Endothelial cell of umbilical vein (primary cell): ENCODE measurements around the gene SLC37A1. TPM values are rescaled to one million over a fixed set of nuclear protein-coding genes. Genes with fewer than 3 reads are reported as not detected.

Experiments
- BruUV-seq: library from RNA; stranded (reverse); fragments of 400-500 nt; replicated peaks from 2 replicates; lab custom pipeline; 2021; lab: Mats Ljungman, UMichigan
- CTCF ChIA-PET: fragments of 300-600, 350-600 bp; sonication (Branson Sonifier 250); formaldehyde crosslinking; loops from one replicate; lab custom pipeline; 2021; ENCODE audit warnings: antibody characterized with exemption, inconsistent platforms; lab: Charles Lee
- POLR2A ChIA-PET: fragments of 300-600, 350-600 bp; sonication (Branson Sonifier 250); formaldehyde crosslinking; loops from one replicate; lab custom pipeline; 2021; ENCODE audit warnings: antibody characterized with exemption, inconsistent platforms; lab: Charles Lee
- DNase-seq: peaks from one replicate; pipeline ENCODE4 v3.0.0-alpha.2; 2011; ENCODE audit warnings: low read depth, low spot score
- FAIRE-seq: peaks from 2 replicates; lab custom pipeline; 2011; peaks lifted over from hg19 to GRCh38; lab: Jason Lieb, UNC
- H2AFZ ChIP-seq: 2 replicates; pipeline ENCODE4 v1.6.0; 2012; ENCODE audit warnings: low read depth, low read length, control low read depth, inconsistent platforms
- H3K27ac ChIP-seq: 2 replicates; pipeline ENCODE4 v1.5.1; 2011; ENCODE audit warnings: low read depth, mild to moderate bottlenecking, control low read depth, low read length, moderate library complexity; ENCODE audit not compliant: insufficient read depth
- H3K27me3 ChIP-seq, 2 experiments: 2 replicates each; pipeline versions ENCODE4 v1.6.0 to v1.6.1; 2011; ENCODE audit warnings: low read length in 2 of 2, mixed read lengths in 1 of 2; ENCODE audit not compliant: control insufficient read depth in 2 of 2, insufficient read depth in 2 of 2
- H3K36me3 ChIP-seq, 2 experiments: 2 replicates in 1 of 2; 3 replicates in 1 of 2; pipeline ENCODE4 v1.5.1; 2011; ENCODE audit warnings: low read length in 2 of 2, mild to moderate bottlenecking in 1 of 2, moderate library complexity in 1 of 2; ENCODE audit not compliant: control insufficient read depth in 2 of 2, insufficient read depth in 2 of 2; ENCODE audit errors: extremely low read depth in 1 of 2
- H3K4me1 ChIP-seq: 3 replicates; pipeline ENCODE4 v1.5.1; 2011; ENCODE audit warnings: mild to moderate bottlenecking, low read length; ENCODE audit not compliant: control insufficient read depth, insufficient read depth; ENCODE audit errors: extremely low read depth
- H3K4me2 ChIP-seq: 2 replicates; pipeline ENCODE4 v1.6.1; 2011; ENCODE audit warnings: low read length, control low read depth, mixed read lengths; ENCODE audit not compliant: insufficient read depth
- H3K4me3 ChIP-seq, 3 experiments: fragments of 200-600 bp in 1 of 3; sonication (generic), shearing (Covaris generic) in 1 of 3; replicated peaks in 1 of 3; 2 replicates each; pipeline ENCODE4 v1.5.1; 2011 to 2016; ENCODE audit warnings: control low read depth in 3 of 3, low read length in 3 of 3, mild to moderate bottlenecking in 2 of 3, inconsistent platforms in 1 of 3, low read depth in 1 of 3, moderate library complexity in 1 of 3; ENCODE audit not compliant: insufficient read depth in 1 of 3
- H3K79me2 ChIP-seq: 2 replicates; pipeline ENCODE4 v1.6.0; 2012; ENCODE audit warnings: low read length, inconsistent platforms; ENCODE audit not compliant: control insufficient read depth, insufficient read depth
- H3K9ac ChIP-seq: replicated peaks from 2 replicates; pipeline ENCODE3; 2011; ENCODE audit warnings: low read length, control low read depth; ENCODE audit not compliant: insufficient read depth; ENCODE audit errors: extremely low read depth
- H3K9me1 ChIP-seq: replicated peaks from 3 replicates; pipeline ENCODE4 v1.6.0; 2011; ENCODE audit warnings: mild to moderate bottlenecking, low read length; ENCODE audit not compliant: control insufficient read depth, insufficient read depth; ENCODE audit errors: extremely low read depth
- H3K9me3 ChIP-seq: replicated peaks from 2 replicates; pipeline ENCODE4 v1.5.1; 2012; ENCODE audit warnings: low read length, inconsistent platforms; ENCODE audit not compliant: control insufficient read depth, insufficient read depth
- H4K20me1 ChIP-seq: replicated peaks from 2 replicates; pipeline ENCODE3; 2011; ENCODE audit warnings: mild to moderate bottlenecking, low read length; ENCODE audit not compliant: control insufficient read depth, insufficient read depth; ENCODE audit errors: extremely low read depth
- CTCF ChIP-seq, 2 donors: IDR thresholded peaks; 1 replicate in 1 of 2; 2 replicates in 1 of 2; pipeline ENCODE4 v1.5.1; 2011; ENCODE audit warnings: low read length in 2 of 2, mild to moderate bottlenecking in 2 of 2, moderate library complexity in 2 of 2, control low read depth in 1 of 2, inconsistent platforms in 1 of 2, low read depth in 1 of 2; ENCODE audit not compliant: insufficient read depth in 1 of 2; ENCODE audit errors: extremely low read depth in 1 of 2
- EZH2 ChIP-seq: IDR thresholded peaks from 2 replicates; pipeline ENCODE4 v1.6.1; 2012; ENCODE audit warnings: borderline replicate concordance, low read depth, mild to moderate bottlenecking, moderate library complexity, low read length, inconsistent platforms; ENCODE audit not compliant: severe bottlenecking
- FOS ChIP-seq: IDR thresholded peaks from 2 replicates; pipeline ENCODE4 v1.6.1; 2011; ENCODE audit warnings: mild to moderate bottlenecking, low read length, moderate library complexity, borderline replicate concordance; ENCODE audit not compliant: insufficient read depth
- GATA2 ChIP-seq: IDR thresholded peaks from 2 replicates; pipeline ENCODE4 v1.7.0; 2011; ENCODE audit warnings: low read depth, mild to moderate bottlenecking, moderate library complexity, mixed read lengths, low read length; ENCODE audit not compliant: insufficient read length, insufficient read depth
- JUN ChIP-seq: IDR thresholded peaks from 2 replicates; pipeline ENCODE4 v1.6.1; 2011; ENCODE audit warnings: borderline replicate concordance, low read depth; ENCODE audit not compliant: insufficient read length, insufficient read depth
- MYC ChIP-seq: IDR thresholded peaks from one replicate; pipeline ENCODE4 v1.6.1; 2011; ENCODE audit warnings: mild to moderate bottlenecking, low read depth, low read length
- POLR2A ChIP-seq: IDR thresholded peaks from 2 replicates; pipeline ENCODE4 v1.6.1; 2012; ENCODE audit warnings: low read depth, mild to moderate bottlenecking, control low read depth, low read length
- POLR2AphosphoS5 ChIP-seq: IDR thresholded peaks from 2 replicates; pipeline ENCODE4 v1.6.1; 2012; ENCODE audit warnings: low read depth, mild to moderate bottlenecking, control low read depth, low read length, moderate library complexity; ENCODE audit not compliant: insufficient read depth
- dilution Hi-C: fragments of 300-500 bp; cut with MboI; formaldehyde crosslinking; loops from one replicate; pipeline ENCODE4 v1.15.0; 2019; ENCODE audit warnings: low sequenced_read_pairs; ENCODE audit not compliant: extremely low pct_ligation_motif_present
- intact Hi-C: fragments of 100-400 bp; cut with micrococcal nuclease; formaldehyde crosslinking; loops from one replicate; pipeline ENCODE4 v1.10.0; 2022
- polyA plus RNA-seq, 4 experiments: library from polyadenylated mRNA; depleted of rRNA in 3 of 4; stranded (reverse) in 3 of 4; unstranded in 1 of 4; fragments of >200 nt; gene quantifications; 2 replicates each; pipeline versions ENCODE4 v1.2.1 to v1.2.3, GENCODE V29; 2011 to 2012; ENCODE audit warnings: missing spikeins in 1 of 4
- total RNA-seq: library from RNA; stranded (reverse); gene quantifications from 2 replicates; pipeline ENCODE4 v1.2.3, GENCODE V29; 2021
- TF ChIP-seq, protein P1 (sequence below): IDR thresholded peaks from 2 replicates; pipeline ENCODE4 v1.6.1; 2011; ENCODE audit not compliant: insufficient read depth, insufficient read length

The SLC37A1 gene
- total and polyA plus RNA-seq, 2 donors (not counting 3 experiments of a cell fraction or from before 2014, with no cell fraction given) = 4.7 to 7.6 TPM

DNA sequence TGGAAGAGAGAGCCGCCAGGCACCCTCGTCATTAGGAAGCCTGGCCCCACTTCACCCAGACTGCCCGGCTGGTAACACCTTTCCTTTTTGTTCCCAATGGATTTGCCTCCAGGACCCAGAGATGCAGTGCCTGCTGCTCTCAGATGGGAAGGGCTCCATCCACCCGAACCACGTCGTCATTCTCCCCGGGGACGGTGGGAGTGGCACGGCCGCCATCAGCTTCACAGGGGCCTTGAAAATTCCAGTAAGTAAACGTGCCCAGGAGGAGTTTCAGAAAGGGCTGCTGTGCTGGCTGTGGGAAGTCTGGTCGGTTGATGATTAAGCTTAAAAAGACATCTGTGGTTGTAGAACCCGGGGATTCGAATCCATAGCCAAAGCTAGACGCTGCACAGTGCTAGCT, 45.2 kb downstream of the SLC37A1 start:
- Histone ChIP-seq H3K9ac (no peak overlapping the region), H3K9me3 (no peaks in the 10 kb centered on the region), H3K4me3 (no peak overlapping the region), H2AFZ (no peak overlapping the region), H3K79me2 (no peaks in the 10 kb centered on the region), H4K20me1 (no peaks in the 10 kb centered on the region), H3K36me3 (no peaks in the 10 kb centered on the region), H3K27ac (no peak overlapping the region), H3K4me2 (no peak overlapping the region), H3K4me1 (no peaks in the 10 kb centered on the region), H3K27me3 (no peaks in the 10 kb centered on the region), H3K9me1 (no peaks in the 10 kb centered on the region)
- intact Hi-C loops = no loop called here
- ChIA-PET POLR2A (no interaction called here), CTCF (no interaction called here)
- TF ChIP-seq, protein P1, sequence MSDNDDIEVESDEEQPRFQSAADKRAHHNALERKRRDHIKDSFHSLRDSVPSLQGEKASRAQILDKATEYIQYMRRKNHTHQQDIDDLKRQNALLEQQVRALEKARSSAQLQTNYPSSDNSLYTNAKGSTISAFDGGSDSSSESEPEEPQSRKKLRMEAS = no peak
- TF ChIP-seq JUN = no peak
- no peak for TF ChIP-seq CTCF (IDR thresholded peaks at IDR 0.05; ENCODE audit: extremely low read depth in 1 of 2, insufficient read depth in 1 of 2, low read depth in 1 of 2, low read length in 2 of 2)
- no peak for TF ChIP-seq GATA2
- FAIRE-seq (no peak), DNase-seq (no peak)
- BruUV-seq = no TSS peak
- dilution Hi-C loops = no loop called here

GRCh38 chr21:42559326-42559725, 45.7 kb downstream of the SLC37A1 start:
- dilution Hi-C loops (no loop called here), intact Hi-C loops (no loop called here)
- no peak for DNase-seq
- Histone ChIP-seq H3K79me2 (no peaks in the 10 kb centered on the region), H2AFZ (no peak overlapping the region), H3K4me1 (no peaks in the 10 kb centered on the region), H4K20me1 (no peaks in the 10 kb centered on the region), H3K9me3 (no peaks in the 10 kb centered on the region), H3K9me1 (no peaks in the 10 kb centered on the region), H3K36me3 (no peaks in the 10 kb centered on the region), H3K27ac (no peak overlapping the region), H3K9ac (no peak overlapping the region), H3K4me3 (no peak overlapping the region), H3K27me3 (no peaks in the 10 kb centered on the region), H3K4me2 (no peak overlapping the region)
- ChIA-PET CTCF (no interaction called here), POLR2A (no interaction called here)
- no peak for FAIRE-seq
- no TSS peak for BruUV-seq
- TF ChIP-seq POLR2AphosphoS5 = no peak
- TF ChIP-seq EZH2 = no peak
- TF ChIP-seq, protein P1 = no peak
- no peak for TF ChIP-seq POLR2A
- TF ChIP-seq JUN = no peak
- no peak for TF ChIP-seq FOS
- no peak for TF ChIP-seq CTCF (IDR thresholded peaks at IDR 0.05; ENCODE audit: extremely low read depth in 1 of 2, insufficient read depth in 1 of 2, low read depth in 1 of 2, low read length in 2 of 2)
- TF ChIP-seq GATA2 = no peak
- TF ChIP-seq MYC = no peak
